Measurements from ENCODE around the gene ROBO2.

Gene ROBO2

GRCh38 chr3:77414881-77415280, 375.0 kb downstream of the ROBO2 start:
- Mint-ChIP-seq H3K4me3 (no peak overlapping the region), H3K27ac (no peak overlapping the region), H3K9me3 (peaks cover 19% of the 10 kb centered on the region), H3K4me1 (no peaks in the 10 kb centered on the region), H3K36me3 (ENCODE audit: low read depth) (no peaks in the 10 kb centered on the region), H3K27me3 (no peaks in the 10 kb centered on the region)
- DNase-seq (no peak), ATAC-seq (no peak)

- Mint-ChIP-seq H3K4me1 (no peaks in the 10 kb centered on the region), H3K4me3 (no peak overlapping the region), H3K36me3 (ENCODE audit: low read depth) (no peaks in the 10 kb centered on the region), H3K27me3 (no peaks in the 10 kb centered on the region), H3K27ac (no peak overlapping the region), H3K9me3 (peaks cover 8% of the 10 kb centered on the region)
- ATAC-seq (no peak), DNase-seq (no peak)
Measured at GRCh38 chr3:77420336-77420735, 380.4 kb downstream of the ROBO2 start.

GRCh38 chr3:77421916-77422315, 382.0 kb downstream of the ROBO2 start:
- DNase-seq: no peak
- Mint-ChIP-seq H3K4me1 (no peaks in the 10 kb centered on the region), H3K36me3 (ENCODE audit: low read depth) (no peaks in the 10 kb centered on the region), H3K27ac (no peak overlapping the region), H3K27me3 (no peaks in the 10 kb centered on the region), H3K9me3 (peaks cover 8% of the 10 kb centered on the region), H3K4me3 (no peak overlapping the region)
- no peak for ATAC-seq

GRCh38 chr3:77426531-77426930, 386.6 kb downstream of the ROBO2 start:
- Mint-ChIP-seq H3K4me3 (no peak overlapping the region), H3K4me1 (no peaks in the 10 kb centered on the region), H3K36me3 (ENCODE audit: low read depth) (no peaks in the 10 kb centered on the region), H3K27me3 (no peaks in the 10 kb centered on the region), H3K9me3 (peaks cover 12% of the 10 kb centered on the region), H3K27ac (no peak overlapping the region)
- ATAC-seq: no peak
- no peak for DNase-seq

GRCh38 chr3:77427528-77427927, 387.6 kb downstream of the ROBO2 start:
- Mint-ChIP-seq H3K27ac (no peak overlapping the region), H3K9me3 (peaks cover 12% of the 10 kb centered on the region), H3K4me3 (no peak overlapping the region), H3K36me3 (ENCODE audit: low read depth) (no peaks in the 10 kb centered on the region), H3K27me3 (no peaks in the 10 kb centered on the region), H3K4me1 (no peaks in the 10 kb centered on the region)
- DNase-seq (no peak), ATAC-seq (no peak)

- DNase-seq (no peak), ATAC-seq (no peak)
- no peak overlapping the region for H3K27ac Mint-ChIP-seq
- no peaks in the 10 kb centered on the region for H3K4me1 Mint-ChIP-seq
- no peaks in the 10 kb centered on the region for H3K36me3 Mint-ChIP-seq (ENCODE audit: low read depth)
- no peak overlapping the region for H3K4me3 Mint-ChIP-seq
- peaks cover 16% of the 10 kb centered on the region for H3K9me3 Mint-ChIP-seq
- H3K27me3 Mint-ChIP-seq: no peaks in the 10 kb centered on the region
Measured at GRCh38 chr3:77436908-77437307, 397.0 kb downstream of the ROBO2 start.

- ATAC-seq (no peak), DNase-seq (no peak)
- Mint-ChIP-seq H3K9me3 (peaks cover 8% of the 10 kb centered on the region), H3K27me3 (no peaks in the 10 kb centered on the region), H3K4me1 (no peaks in the 10 kb centered on the region), H3K4me3 (no peak overlapping the region), H3K36me3 (ENCODE audit: low read depth) (no peaks in the 10 kb centered on the region), H3K27ac (no peak overlapping the region)
Measured at GRCh38 chr3:77446084-77446483, 406.2 kb downstream of the ROBO2 start.

- Mint-ChIP-seq H3K27me3 (no peaks in the 10 kb centered on the region), H3K27ac (no peak overlapping the region), H3K4me1 (no peaks in the 10 kb centered on the region), H3K4me3 (no peak overlapping the region), H3K9me3 (peaks cover 8% of the 10 kb centered on the region), H3K36me3 (ENCODE audit: low read depth) (no peaks in the 10 kb centered on the region)
- DNase-seq (no peak), ATAC-seq (no peak)
Measured at GRCh38 chr3:77446761-77447160, 406.9 kb downstream of the ROBO2 start.

- Mint-ChIP-seq H3K4me3 (no peak overlapping the region), H3K4me1 (no peaks in the 10 kb centered on the region), H3K27ac (no peak overlapping the region), H3K36me3 (ENCODE audit: low read depth) (no peaks in the 10 kb centered on the region), H3K9me3 (peaks cover 10% of the 10 kb centered on the region), H3K27me3 (no peaks in the 10 kb centered on the region)
- DNase-seq (no peak), ATAC-seq (no peak)
Measured at GRCh38 chr3:77449459-77450350, 409.8 kb downstream of the ROBO2 start.

- H3K27me3 Mint-ChIP-seq: no peaks in the 10 kb centered on the region
- no peaks in the 10 kb centered on the region for H3K36me3 Mint-ChIP-seq (ENCODE audit: low read depth)
- H3K27ac Mint-ChIP-seq: no peak overlapping the region
- no peaks in the 10 kb centered on the region for H3K4me1 Mint-ChIP-seq
- ATAC-seq: no peak
- no peak for DNase-seq
- H3K4me3 Mint-ChIP-seq: no peak overlapping the region
- peaks cover 25% of the 10 kb centered on the region for H3K9me3 Mint-ChIP-seq
Measured at GRCh38 chr3:77456431-77456830, 416.5 kb downstream of the ROBO2 start.

GRCh38 chr3:77456906-77457305, 417.0 kb downstream of the ROBO2 start:
- Mint-ChIP-seq H3K4me1 (no peaks in the 10 kb centered on the region), H3K27me3 (no peaks in the 10 kb centered on the region), H3K9me3 (peaks cover 25% of the 10 kb centered on the region), H3K4me3 (no peak overlapping the region), H3K36me3 (ENCODE audit: low read depth) (no peaks in the 10 kb centered on the region), H3K27ac (no peak overlapping the region)
- DNase-seq (no peak), ATAC-seq (no peak)

- Mint-ChIP-seq H3K27ac (no peak overlapping the region), H3K4me1 (no peaks in the 10 kb centered on the region), H3K36me3 (ENCODE audit: low read depth) (no peaks in the 10 kb centered on the region), H3K9me3 (peaks cover 19% of the 10 kb centered on the region), H3K27me3 (no peaks in the 10 kb centered on the region), H3K4me3 (no peak overlapping the region)
- ATAC-seq: no peak
- DNase-seq: no peak
Measured at GRCh38 chr3:77459926-77460325, 420.0 kb downstream of the ROBO2 start.

- Mint-ChIP-seq H3K4me1 (no peaks in the 10 kb centered on the region), H3K9me3 (peaks cover 19% of the 10 kb centered on the region), H3K27ac (no peak overlapping the region), H3K4me3 (no peak overlapping the region), H3K27me3 (no peaks in the 10 kb centered on the region), H3K36me3 (ENCODE audit: low read depth) (no peaks in the 10 kb centered on the region)
- no peak for ATAC-seq
- DNase-seq: no peak
Measured at GRCh38 chr3:77460326-77460725, 420.4 kb downstream of the ROBO2 start.

- Mint-ChIP-seq H3K27ac (no peak overlapping the region), H3K36me3 (ENCODE audit: low read depth) (no peaks in the 10 kb centered on the region), H3K9me3 (peaks cover 12% of the 10 kb centered on the region), H3K4me1 (no peaks in the 10 kb centered on the region), H3K4me3 (no peak overlapping the region), H3K27me3 (no peaks in the 10 kb centered on the region)
- DNase-seq (no peak), ATAC-seq (no peak)
Measured at GRCh38 chr3:77462951-77463350, 423.1 kb downstream of the ROBO2 start.

- ATAC-seq: no peak
- H3K36me3 Mint-ChIP-seq (ENCODE audit: low read depth): no peaks in the 10 kb centered on the region
- no peaks in the 10 kb centered on the region for H3K27me3 Mint-ChIP-seq
- no peak overlapping the region for H3K4me3 Mint-ChIP-seq
- H3K4me1 Mint-ChIP-seq: no peaks in the 10 kb centered on the region
- DNase-seq: no peak
- peaks cover 10% of the 10 kb centered on the region for H3K9me3 Mint-ChIP-seq
- H3K27ac Mint-ChIP-seq: no peak overlapping the region
Measured at GRCh38 chr3:77464111-77464688, 424.3 kb downstream of the ROBO2 start.

Data from activated naive CD8-positive, alpha-beta T cell treated with anti-CD3 and anti-CD28 coated beads, Interleukin-2, amount 50 U/mL, for 24 hours (primary cell).